Hepatocyte (in vitro differentiated cells): Measurements from ENCODE around the gene ARHGAP21.

Experiments used
- CTCF ChIP-seq: fragments of 200-600 bp; sonication (generic); IDR thresholded peaks from 2 replicates; pipeline ENCODE4 v1.5.1; 2016; ENCODE audit warnings: antibody characterized with exemption, mild to moderate bottlenecking; ENCODE audit not compliant: poor library complexity
- EZH2 ChIP-seq: fragments of 200-600 bp; sonication (generic); IDR thresholded peaks from 2 replicates; pipeline ENCODE4 v1.6.1; 2016; ENCODE audit warnings: antibody characterized with exemption, mild to moderate bottlenecking, borderline replicate concordance

GRCh38 chr10:24570658-24571426 is 152.8 kb downstream of the ARHGAP21 start:
- TF ChIP-seq CTCF (no peak), EZH2 (no peak)
